NCI-H82 treated with DMSO at 0.1 percent for 48 hours (cell line): ENCODE data around the gene ARHGEF39.

Source experiments
- DNase-seq: peaks from one replicate; lab custom pipeline; 2025; ENCODE audit not compliant: unreplicated experiment; lab: John Stamatoyannopoulos, UW

The ARHGEF39 gene

GRCh38 chr9:35664531-35665470 is at the start of gene ARHGEF39:
Gene ARHGEF39 (minus strand): TSS chr9:35665195. CDS start chr9:35665169, 26 bp downstream.
- DNase-seq = peak; percentile 35

- DNase-seq = no peak
Measured at GRCh38 chr9:35714123-35714522, 49.1 kb upstream of the ARHGEF39 start.

GRCh38 chr9:35713578-35713977 is 48.6 kb upstream of the ARHGEF39 start:
- DNase-seq = no peak

- no peak for DNase-seq
Measured at GRCh38 chr9:35712762-35713400, 47.9 kb upstream of the ARHGEF39 start.

GRCh38 chr9:35711501-35712428 is 46.8 kb upstream of the ARHGEF39 start:
- no peak for DNase-seq

- no peak for DNase-seq
Measured at GRCh38 chr9:35710818-35711500, 46.0 kb upstream of the ARHGEF39 start.

- DNase-seq = no peak
Measured at GRCh38 chr9:35708146-35708545, 43.2 kb upstream of the ARHGEF39 start.

- no peak for DNase-seq
Measured at GRCh38 chr9:35706951-35707350, 42.0 kb upstream of the ARHGEF39 start.

- DNase-seq = no peak
Measured at GRCh38 chr9:35705836-35706430, 40.9 kb upstream of the ARHGEF39 start.

- no peak for DNase-seq
Measured at GRCh38 chr9:35705372-35705771, 40.4 kb upstream of the ARHGEF39 start.

- DNase-seq = no peak
Measured at GRCh38 chr9:35703906-35704672, 39.1 kb upstream of the ARHGEF39 start.

GRCh38 chr9:35702696-35703095 is 37.7 kb upstream of the ARHGEF39 start:
- no peak for DNase-seq

GRCh38 chr9:35700942-35701341 is 35.9 kb upstream of the ARHGEF39 start:
- no peak for DNase-seq

GRCh38 chr9:35700031-35700430 is 35.0 kb upstream of the ARHGEF39 start:
- DNase-seq = no peak

- DNase-seq = no peak
Measured at GRCh38 chr9:35698231-35698630, 33.2 kb upstream of the ARHGEF39 start.

GRCh38 chr9:35697486-35697885 is 32.5 kb upstream of the ARHGEF39 start:
- DNase-seq = no peak

- peak; percentile 26 for DNase-seq
Measured at GRCh38 chr9:35696520-35697215, 31.7 kb upstream of the ARHGEF39 start.

- no peak for DNase-seq
Measured at GRCh38 chr9:35695943-35696401, 31.0 kb upstream of the ARHGEF39 start.
